Upper lobe of right lung (tissue), 1 donor: ENCODE data around the gene ECE2. TPM values are rescaled to one million over a fixed set of nuclear protein-coding genes. Genes with fewer than 3 reads are reported as not detected.

Source experiments
- ATAC-seq: fragments of 200-7000 bp; cut with Tn5 transposase; one replicate; pipeline ENCODE4 v1.9.1; 2020; ENCODE audit warnings: mild to moderate bottlenecking, moderate library complexity
- DNase-seq: peaks from one replicate; pipeline ENCODE4 v3.0.0-alpha.2; 2020
- H3K27ac ChIP-seq: fragments of 200-600 bp; one replicate; pipeline ENCODE4 v1.8.0; 2022
- H3K27me3 ChIP-seq: fragments of 200-600 bp; one replicate; pipeline ENCODE4 v1.8.0; 2022; ENCODE audit warnings: mild to moderate bottlenecking
- H3K36me3 ChIP-seq: fragments of 200-600 bp; one replicate; pipeline ENCODE4 v1.8.0; 2022
- H3K4me1 ChIP-seq: fragments of 200-600 bp; one replicate; pipeline ENCODE4 v1.8.0; 2022
- H3K4me3 ChIP-seq: fragments of 200-600 bp; one replicate; pipeline ENCODE4 v1.8.0; 2022; ENCODE audit warnings: mild to moderate bottlenecking
- H3K9me3 ChIP-seq: fragments of 200-600 bp; one replicate; pipeline ENCODE4 v1.8.0; 2022
- intact Hi-C: fragments of 100-400 bp; cut with DNase I; formaldehyde crosslinking; loops from one replicate; pipeline ENCODE4 v1.11.0; 2022
- total RNA-seq: library from RNA; stranded (reverse); fragmentation: NEBNext Ultra II Directional; extraction: Animal tissue kit (Norgen Biotek cat#: 25700); gene quantifications from one replicate; pipeline ENCODE4 v1.2.1, GENCODE V29; 2021
- TF ChIP-seq, protein P1 (sequence below): fragments of 200-600 bp; IDR thresholded peaks from one replicate; pipeline ENCODE4 v1.8.0; 2022; ENCODE audit warnings: antibody characterized with exemption
- donor health status: DM: no; HTN: yes; CAD: no; lungs with severe emphysema.

The ECE2 gene
- total RNA-seq, 1 donor from 2014 or later = not detected

DNA sequence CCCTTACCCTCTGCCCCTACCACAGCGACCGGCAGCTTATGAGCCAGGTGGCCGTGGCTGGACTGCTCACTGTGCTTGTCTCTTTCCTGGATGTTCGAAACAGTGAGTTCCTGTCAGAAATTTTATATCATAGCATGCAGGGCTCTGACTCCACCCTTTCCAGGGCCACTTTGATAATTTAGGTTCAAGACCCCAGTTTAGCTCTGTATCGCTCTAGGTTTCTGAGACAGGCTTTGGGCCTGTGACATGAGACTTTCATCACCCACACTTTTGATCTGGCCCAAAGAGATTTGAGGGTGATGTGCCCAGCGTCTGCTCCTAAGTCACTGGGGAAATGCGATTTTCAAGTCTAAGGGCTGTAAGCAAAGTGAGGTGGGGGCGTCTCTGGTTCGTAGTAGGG, 32.1 kb downstream of the ECE2 start:
- no peak overlapping the region for H3K27ac ChIP-seq
- ATAC-seq (no peak), DNase-seq (no peak)
- H3K9me3 ChIP-seq = no peaks in the 10 kb centered on the region
- intact Hi-C loops = no loop called here
- H3K4me3 ChIP-seq = no peak overlapping the region
- peaks cover 59% of the 10 kb centered on the region for H3K36me3 ChIP-seq
- H3K27me3 ChIP-seq = no peaks in the 10 kb centered on the region
- no peaks in the 10 kb centered on the region for H3K4me1 ChIP-seq
- TF ChIP-seq, protein P1, sequence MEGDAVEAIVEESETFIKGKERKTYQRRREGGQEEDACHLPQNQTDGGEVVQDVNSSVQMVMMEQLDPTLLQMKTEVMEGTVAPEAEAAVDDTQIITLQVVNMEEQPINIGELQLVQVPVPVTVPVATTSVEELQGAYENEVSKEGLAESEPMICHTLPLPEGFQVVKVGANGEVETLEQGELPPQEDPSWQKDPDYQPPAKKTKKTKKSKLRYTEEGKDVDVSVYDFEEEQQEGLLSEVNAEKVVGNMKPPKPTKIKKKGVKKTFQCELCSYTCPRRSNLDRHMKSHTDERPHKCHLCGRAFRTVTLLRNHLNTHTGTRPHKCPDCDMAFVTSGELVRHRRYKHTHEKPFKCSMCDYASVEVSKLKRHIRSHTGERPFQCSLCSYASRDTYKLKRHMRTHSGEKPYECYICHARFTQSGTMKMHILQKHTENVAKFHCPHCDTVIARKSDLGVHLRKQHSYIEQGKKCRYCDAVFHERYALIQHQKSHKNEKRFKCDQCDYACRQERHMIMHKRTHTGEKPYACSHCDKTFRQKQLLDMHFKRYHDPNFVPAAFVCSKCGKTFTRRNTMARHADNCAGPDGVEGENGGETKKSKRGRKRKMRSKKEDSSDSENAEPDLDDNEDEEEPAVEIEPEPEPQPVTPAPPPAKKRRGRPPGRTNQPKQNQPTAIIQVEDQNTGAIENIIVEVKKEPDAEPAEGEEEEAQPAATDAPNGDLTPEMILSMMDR = no peak

DNA sequence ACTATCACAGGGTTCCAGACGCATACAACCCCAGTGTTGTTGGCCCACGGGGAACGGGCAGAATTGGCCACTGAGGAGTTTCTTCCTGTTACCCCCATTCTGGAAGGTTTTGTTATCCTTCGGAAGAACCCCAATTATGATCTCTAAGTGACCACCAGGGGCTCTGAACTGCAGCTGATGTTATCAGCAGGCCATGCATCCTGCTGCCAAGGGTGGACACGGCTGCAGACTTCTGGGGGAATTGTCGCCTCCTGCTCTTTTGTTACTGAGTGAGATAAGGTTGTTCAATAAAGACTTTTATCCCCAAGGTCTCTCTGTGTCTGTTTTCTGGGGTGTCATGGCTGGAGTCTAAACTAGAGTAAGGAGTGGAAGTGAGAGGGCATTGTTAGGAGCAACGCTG, 32.9 kb downstream of the ECE2 start:
- TF ChIP-seq, protein P1 = no peak
- ATAC-seq (no peak), DNase-seq (no peak)
- H3K4me1 ChIP-seq = no peaks in the 10 kb centered on the region
- no peak overlapping the region for H3K27ac ChIP-seq
- no peaks in the 10 kb centered on the region for H3K27me3 ChIP-seq
- peaks cover 51% of the 10 kb centered on the region for H3K36me3 ChIP-seq
- H3K4me3 ChIP-seq = no peak overlapping the region
- intact Hi-C loops = no loop called here
- H3K9me3 ChIP-seq = no peaks in the 10 kb centered on the region

DNA sequence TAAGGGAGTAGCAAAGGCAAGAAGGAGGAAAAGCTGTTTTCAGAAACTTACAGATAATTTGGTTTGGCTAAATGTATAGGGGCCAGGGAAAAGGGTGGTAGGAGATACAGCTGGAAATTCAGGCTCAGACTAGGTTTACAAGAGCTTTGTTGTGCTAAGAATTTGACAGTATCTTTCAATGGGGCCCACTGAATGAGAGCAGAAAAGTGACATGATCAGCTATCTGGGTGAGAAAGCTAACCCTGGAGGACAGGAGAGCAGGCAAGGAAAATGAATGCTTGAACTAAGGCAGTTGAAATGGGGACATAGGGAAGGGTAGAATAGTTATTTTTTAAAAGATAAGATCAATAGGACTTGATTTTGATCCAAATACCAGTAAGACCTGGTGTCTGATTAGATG, 35.8 kb downstream of the ECE2 start:
- Histone ChIP-seq H3K4me3 (no peak overlapping the region), H3K27ac (no peak overlapping the region), H3K4me1 (peaks cover 6% of the 10 kb centered on the region), H3K36me3 (peaks cover 32% of the 10 kb centered on the region), H3K27me3 (no peaks in the 10 kb centered on the region), H3K9me3 (no peaks in the 10 kb centered on the region)
- no peak for ATAC-seq
- no peak for DNase-seq
- intact Hi-C loops = no loop called here
- TF ChIP-seq, protein P1 = no peak

DNA sequence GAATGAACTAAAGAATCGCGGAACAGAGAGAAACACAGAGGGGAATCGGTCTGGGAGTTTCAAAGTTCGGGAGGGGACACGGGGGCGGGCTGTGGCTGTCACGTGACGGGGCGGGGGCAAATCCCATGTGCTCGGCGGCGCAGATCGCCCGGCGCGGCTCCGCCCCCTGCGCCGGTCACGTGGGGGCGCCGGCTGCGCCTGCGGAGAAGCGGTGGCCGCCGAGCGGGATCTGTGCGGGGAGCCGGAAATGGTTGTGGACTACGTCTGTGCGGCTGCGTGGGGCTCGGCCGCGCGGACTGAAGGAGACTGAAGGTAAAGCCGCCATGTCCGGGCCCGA, 38.5 kb downstream of the ECE2 start, which contains the start of gene EIF4G1:
EIF4G1 (plus strand) TSS at position 244 of the 337 bp plus-strand sequence. CDS start 1,191 bp downstream, outside the sequence.
- TF ChIP-seq, protein P1 = no peak
- H3K27me3 ChIP-seq = no peaks in the 10 kb centered on the region
- H3K9me3 ChIP-seq = no peaks in the 10 kb centered on the region
- peak; percentile 91 for ATAC-seq
- DNase-seq = peak; percentile 98
- peaks cover 34% of the 10 kb centered on the region for H3K36me3 ChIP-seq
- peaks cover 31% of the 10 kb centered on the region for H3K4me1 ChIP-seq
- intact Hi-C loops = no loop called here
- H3K27ac ChIP-seq = peak within 1 kb of the TSS; percentile 90
- H3K4me3 ChIP-seq = peak within 1 kb of the TSS; percentile 85

DNA sequence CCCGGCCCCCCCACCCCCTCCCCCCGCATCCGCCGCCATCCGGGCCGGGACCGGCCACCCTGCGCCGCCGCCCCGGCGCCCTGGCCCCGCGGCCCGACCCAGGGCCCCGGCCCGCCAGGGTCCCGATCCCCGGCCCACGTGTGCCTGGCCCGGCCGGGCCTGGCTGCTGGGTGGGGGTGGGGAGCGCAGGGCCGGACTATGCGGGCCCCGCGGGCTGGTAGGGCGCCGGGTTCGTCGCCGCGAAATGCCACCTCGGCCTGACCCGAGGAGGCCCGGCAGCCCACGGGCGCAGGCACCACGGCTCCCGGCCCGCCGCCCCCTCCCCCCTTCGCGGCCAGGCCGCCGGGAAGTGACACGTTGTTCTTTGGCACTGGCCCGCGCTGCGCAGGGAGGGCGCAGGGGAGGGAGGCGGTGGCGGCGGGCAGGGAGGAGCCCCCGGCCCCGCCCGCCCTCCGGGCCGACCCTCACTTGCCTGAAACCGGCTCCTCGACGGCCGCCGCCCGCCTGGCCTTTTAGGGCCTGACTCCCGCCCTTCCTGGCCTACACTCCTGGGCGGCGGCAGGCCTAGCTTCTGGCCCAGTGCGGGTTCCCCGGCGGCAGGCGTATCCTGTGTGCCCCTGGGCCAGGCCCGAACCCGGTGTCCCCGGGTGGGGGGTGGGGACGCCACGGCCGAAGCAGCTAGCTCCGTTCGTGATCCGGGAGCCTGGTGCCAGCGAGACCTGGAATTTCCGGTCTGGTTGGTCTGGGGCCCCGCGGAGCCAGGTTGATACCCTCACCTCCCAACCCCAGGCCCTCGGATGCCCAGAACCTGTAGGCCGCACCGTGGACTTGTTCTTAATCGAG, 39.1 kb downstream of the ECE2 start:
- Histone ChIP-seq H3K27ac (peak overlapping the region; percentile 90), H3K36me3 (peaks cover 34% of the 10 kb centered on the region), H3K9me3 (no peaks in the 10 kb centered on the region), H3K4me3 (peak overlapping the region; percentile 85), H3K27me3 (no peaks in the 10 kb centered on the region), H3K4me1 (peaks cover 36% of the 10 kb centered on the region)
- TF ChIP-seq, protein P1 = no peak
- peak; percentile 81 for ATAC-seq
- peak; percentile 93 for DNase-seq
- intact Hi-C loops = no loop called here
